GM12878 (cell line): ENCODE data around the gene FKBP4. TPM values are rescaled to one million over a fixed set of nuclear protein-coding genes. Genes with fewer than 3 reads are reported as not detected.

Experiments used
- ATAC-seq: fragments of 200-7000 bp; cut with Tn5 transposase; 3 replicates; pipeline ENCODE4 v1.9.1; 2020; ENCODE audit warnings: mild to moderate bottlenecking, moderate library complexity
- BruUV-seq: library from RNA; stranded (reverse); fragments of 400-500 nt; replicated peaks from 2 replicates; lab custom pipeline; 2021; lab: Mats Ljungman, UMichigan
- CTCF ChIA-PET: fragments of 300-600 bp; sonication (Branson Sonifier 250); formaldehyde crosslinking; extraction: SDS; loops from one replicate; lab custom pipeline; 2021; ENCODE audit warnings: inconsistent platforms; lab: Yijun Ruan, JAX
- POLR2A ChIA-PET: fragments of 350-600 bp; formaldehyde crosslinking; extraction: SDS; loops from one replicate; lab custom pipeline; 2021; ENCODE audit warnings: inconsistent platforms; lab: Charles Lee
- RAD21 ChIA-PET: fragments of 300-600 bp; sonication (Branson Sonifier 250); formaldehyde crosslinking; loops from one replicate; lab custom pipeline; 2023; ENCODE audit warnings: antibody characterized with exemption; ENCODE audit not compliant: unreplicated experiment; lab: Charles Lee
- SMC1A ChIA-PET: fragments of 300-600 bp; sonication (Branson Sonifier 250); formaldehyde crosslinking; loops from one replicate; lab custom pipeline; 2023; ENCODE audit not compliant: unreplicated experiment, uncharacterized antibody; lab: Charles Lee
- DNase-seq: peaks from one replicate; pipeline ENCODE4 v3.0.0-alpha.2; 2011; ENCODE audit warnings: low read depth, low spot score
- FAIRE-seq: peaks from 3 replicates; lab custom pipeline; 2011; peaks lifted over from hg19 to GRCh38; lab: Jason Lieb, UNC
- H2AFZ ChIP-seq: 2 replicates; pipeline ENCODE4 v1.6.0; 2011; ENCODE audit warnings: low read depth, low read length, control low read depth; ENCODE audit not compliant: control insufficient read depth
- H3K27ac ChIP-seq: 2 replicates; pipeline ENCODE4 v1.5.1; 2011; ENCODE audit warnings: control low read depth; ENCODE audit not compliant: control insufficient read depth, insufficient read depth
- H3K27me3 ChIP-seq, 2 experiments: replicated peaks in 1 of 2; 2 replicates each; pipeline versions ENCODE4 v1.6.0 to v1.6.1; 2011; ENCODE audit warnings: low read length in 1 of 2; ENCODE audit not compliant: control insufficient read depth in 2 of 2, insufficient read depth in 2 of 2
- H3K36me3 ChIP-seq, 2 experiments: 2 replicates each; pipeline ENCODE4 v1.5.1; 2011; ENCODE audit warnings: low read length in 1 of 2; ENCODE audit not compliant: control insufficient read depth in 2 of 2, insufficient read depth in 2 of 2
- H3K4me1 ChIP-seq: 2 replicates; pipeline ENCODE4 v1.6.1; 2011; ENCODE audit warnings: mild to moderate bottlenecking, low read length, moderate library complexity, mixed read lengths; ENCODE audit not compliant: control insufficient read depth, insufficient read depth
- H3K4me2 ChIP-seq: 2 replicates; pipeline ENCODE4 v1.6.0; 2011; ENCODE audit warnings: control low read depth; ENCODE audit not compliant: control insufficient read depth, insufficient read depth
- H3K4me3 ChIP-seq: fragments of 200-600 bp; sonication (generic); 2 replicates; pipeline ENCODE4 v1.5.1; 2016
- H3K79me2 ChIP-seq: 2 replicates; pipeline ENCODE4 v1.6.0; 2011; ENCODE audit warnings: low read length; ENCODE audit not compliant: control insufficient read depth, insufficient read depth
- H3K9ac ChIP-seq: 2 replicates; pipeline ENCODE4 v1.8.0; 2011; ENCODE audit warnings: low read length, control low read depth, mixed read lengths; ENCODE audit not compliant: control insufficient read depth, insufficient read depth
- H3K9me3 ChIP-seq: replicated peaks from 3 replicates; pipeline ENCODE4 v1.5.1; 2011; ENCODE audit warnings: mild to moderate bottlenecking, low read length; ENCODE audit not compliant: control insufficient read depth, insufficient read depth
- H4K20me1 ChIP-seq: 2 replicates; pipeline ENCODE4 v1.6.0; 2011; ENCODE audit not compliant: control insufficient read depth, insufficient read depth
- CREB1 ChIP-seq: IDR thresholded peaks from 2 replicates; pipeline ENCODE4 v1.6.1; 2012; ENCODE audit warnings: low read depth, mild to moderate bottlenecking, inconsistent platforms
- ESRRA ChIP-seq: IDR thresholded peaks from 2 replicates; pipeline ENCODE4 v1.6.1; 2012; ENCODE audit warnings: mild to moderate bottlenecking, low read length, improper control_type of control experiment
- EZH2 ChIP-seq: IDR thresholded peaks from 2 replicates; pipeline ENCODE4 v1.6.1; 2012; ENCODE audit warnings: low read depth, mild to moderate bottlenecking, control low read depth, inconsistent platforms, low read length, borderline replicate concordance; ENCODE audit not compliant: control insufficient read depth
- HDGF ChIP-seq: fragments of 450-650 bp; IDR thresholded peaks from 2 replicates; pipeline ENCODE4 v1.6.1; 2016; ENCODE audit warnings: antibody characterized with exemption
- IKZF2 ChIP-seq, 2 experiments: fragments of 450-650 bp; IDR thresholded peaks; 2 replicates each; pipeline ENCODE4 v1.6.1; 2017; ENCODE audit warnings: mild to moderate bottlenecking in 2 of 2, moderate library complexity in 2 of 2
- IRF4 ChIP-seq: IDR thresholded peaks from 2 replicates; pipeline ENCODE4 v1.6.1; 2011; ENCODE audit warnings: low read depth, low read length
- JUND ChIP-seq: IDR thresholded peaks from 2 replicates; pipeline ENCODE4 v1.6.1; 2012; ENCODE audit warnings: low read depth, mild to moderate bottlenecking, low read length, improper control_type of control experiment, moderate library complexity
- KLF5 ChIP-seq: fragments of 450-650 bp; IDR thresholded peaks from 2 replicates; pipeline ENCODE4 v1.6.1; 2014; ENCODE audit warnings: mild to moderate bottlenecking; ENCODE audit not compliant: partially characterized antibody
- MEF2A ChIP-seq: IDR thresholded peaks from 2 replicates; pipeline ENCODE4 v1.6.1; 2011; ENCODE audit warnings: low read depth, mild to moderate bottlenecking, low read length, moderate library complexity; ENCODE audit not compliant: insufficient read depth
- RAD21 ChIP-seq: IDR thresholded peaks from 2 replicates; pipeline ENCODE4 v1.6.1; 2011; ENCODE audit warnings: mild to moderate bottlenecking, low read depth, low read length, moderate library complexity; ENCODE audit not compliant: insufficient read depth
- RAD51 ChIP-seq: fragments of 450-650 bp; IDR thresholded peaks from 2 replicates; pipeline ENCODE4 v1.6.1; 2016; ENCODE audit warnings: moderate library complexity, mild to moderate bottlenecking, inconsistent platforms
- RB1 ChIP-seq: fragments of 450-650 bp; formaldehyde crosslinking; IDR thresholded peaks from 2 replicates; pipeline ENCODE4 v1.6.1; 2017; ENCODE audit warnings: mild to moderate bottlenecking, borderline replicate concordance
- ZNF274 ChIP-seq: IDR thresholded peaks from one replicate; pipeline ENCODE4 v1.8.0; 2011; ENCODE audit not compliant: insufficient read length, insufficient read depth
- WGBS: methylation state at CpG from one replicate; pipeline ENCODE4 v1.1.6; 2016; ENCODE audit warnings: low lambda C conversion rate; ENCODE audit not compliant: insufficient replicate concordance, insufficient coverage; ENCODE audit errors: missing lambda C conversion rate; 5-methylcytosine and 5-hydroxymethylcytosine counted together
- in situ Hi-C: fragments of 300-500 bp; cut with MboI; formaldehyde crosslinking; loops from 9 replicates; pipeline ENCODE4 v1.14.3; 2018; ENCODE audit warnings: mixed read lengths
- intact Hi-C: fragments of 100-400 bp; cut with micrococcal nuclease; formaldehyde crosslinking; loops from one replicate; pipeline ENCODE4 v1.14.2; 2022; ENCODE audit not compliant: unreplicated experiment
- polyA plus RNA-seq, 11 experiments: library from polyadenylated mRNA; depleted of rRNA in 4 of 11; unstranded in 6 of 11; stranded (reverse) in 5 of 11; fragments of >200 nt; fragmentation: Nextera tagmentation in 4 of 11; fragmentation: Illumina TruSeq in 1 of 11; extraction: Ambion mirVana in 4 of 11; extraction: Trizol in 1 of 11; gene quantifications; 1 replicate in 1 of 11; 2 replicates in 10 of 11; pipeline versions ENCODE4 v1.2.1 to v1.2.3, GENCODE V29; 2011 to 2016; ENCODE audit warnings: inconsistent platforms in 2 of 11, missing spikeins in 2 of 11, low read depth in 1 of 11
- total RNA-seq, 4 experiments: library from RNA; depleted of rRNA in 3 of 4; stranded (reverse); fragments of >200 nt in 3 of 4; fragmentation: Illumina TruSeq in 1 of 4; extraction: Trizol in 1 of 4; gene quantifications; 2 replicates each; pipeline versions ENCODE4 v1.2.1 to v1.2.3, GENCODE V29; 2013 to 2021
- TF ChIP-seq, protein P1 (sequence below): IDR thresholded peaks from 2 replicates; pipeline ENCODE4 v1.6.1; 2012; ENCODE audit warnings: low read length, inconsistent platforms
- TF ChIP-seq, protein P2 (sequence below): IDR thresholded peaks from 2 replicates; pipeline ENCODE4 v1.6.1; 2012; ENCODE audit warnings: mild to moderate bottlenecking, low read depth, low read length
- TF ChIP-seq, protein P3 (sequence below): IDR thresholded peaks from 2 replicates; pipeline ENCODE4 v1.6.1; 2012; ENCODE audit warnings: improper control_type of control experiment, low read depth, low read length; ENCODE audit not compliant: insufficient replicate concordance

FKBP4 gene
- total and polyA plus RNA-seq, 10 of the 15 experiments (the other 5 are each of a cell fraction or from before 2014, with no cell fraction given) = 8.9 to 90.0 (median 45.4) TPM

DNA sequence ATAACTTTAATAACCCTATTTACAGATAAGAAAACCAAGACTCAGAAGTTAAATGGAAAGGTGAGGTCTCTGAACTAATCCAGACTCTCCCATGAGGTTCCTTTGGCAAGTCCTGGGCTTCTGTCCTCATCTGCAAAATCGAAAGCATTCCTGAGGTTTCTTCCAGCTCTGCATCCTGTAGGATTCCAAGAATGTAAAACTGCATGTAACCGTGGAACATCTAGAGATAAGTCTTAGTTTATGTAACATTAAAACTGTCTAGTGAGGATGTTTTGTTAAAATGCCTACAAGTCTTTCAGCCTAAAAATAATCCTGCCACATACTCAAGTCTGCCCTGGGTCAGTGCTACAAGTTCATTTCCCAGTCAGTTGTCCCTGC is 10.4 kb downstream of the FKBP4 start:
- ChIA-PET POLR2A (interaction anchor here (0.9 kb wide), 1 partner anchor 10 kb away, joined by 3 read pairs; the partner anchor contains the start of gene FKBP4), SMC1A (no interaction called here), CTCF (interaction anchor here (1.2 kb wide), 1 partner anchor 122 kb away, joined by 3 read pairs; no protein-coding TSS in a partner anchor), RAD21 (no interaction called here)
- FAIRE-seq = no peak
- no peaks in the 10 kb centered on the region for H3K27me3 ChIP-seq
- BruUV-seq = no TSS peak
- peaks cover 19% of the 10 kb centered on the region in 2 experiments for H3K36me3 ChIP-seq
- H3K27ac ChIP-seq = no peak overlapping the region
- H3K9me3 ChIP-seq = no peaks in the 10 kb centered on the region
- peaks cover 14% of the 10 kb centered on the region for H3K4me1 ChIP-seq
- no peaks in the 10 kb centered on the region for H4K20me1 ChIP-seq
- H3K4me3 ChIP-seq = no peak overlapping the region
- in situ Hi-C loops = no loop called here
- 56% methylated on average over 2 of the region's 2 CpGs for WGBS
- H3K4me2 ChIP-seq = no peak overlapping the region
- no peak for DNase-seq
- no peak for ATAC-seq
- H2AFZ ChIP-seq = no peak overlapping the region
- no peak overlapping the region for H3K9ac ChIP-seq
- intact Hi-C loops = no loop called here
- no peaks in the 10 kb centered on the region for H3K79me2 ChIP-seq
- no peak for TF ChIP-seq RAD51
- TF ChIP-seq IKZF2 (IDR thresholded peaks at IDR 0.05) = no peak
- TF ChIP-seq KLF5 = no peak
- TF ChIP-seq RAD21 = no peak
- no peak for TF ChIP-seq HDGF
- TF ChIP-seq, protein P1, sequence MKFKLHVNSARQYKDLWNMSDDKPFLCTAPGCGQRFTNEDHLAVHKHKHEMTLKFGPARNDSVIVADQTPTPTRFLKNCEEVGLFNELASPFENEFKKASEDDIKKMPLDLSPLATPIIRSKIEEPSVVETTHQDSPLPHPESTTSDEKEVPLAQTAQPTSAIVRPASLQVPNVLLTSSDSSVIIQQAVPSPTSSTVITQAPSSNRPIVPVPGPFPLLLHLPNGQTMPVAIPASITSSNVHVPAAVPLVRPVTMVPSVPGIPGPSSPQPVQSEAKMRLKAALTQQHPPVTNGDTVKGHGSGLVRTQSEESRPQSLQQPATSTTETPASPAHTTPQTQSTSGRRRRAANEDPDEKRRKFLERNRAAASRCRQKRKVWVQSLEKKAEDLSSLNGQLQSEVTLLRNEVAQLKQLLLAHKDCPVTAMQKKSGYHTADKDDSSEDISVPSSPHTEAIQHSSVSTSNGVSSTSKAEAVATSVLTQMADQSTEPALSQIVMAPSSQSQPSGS = no peak
- no peak for TF ChIP-seq JUND
- no peak for TF ChIP-seq CREB1
- TF ChIP-seq, protein P2, sequence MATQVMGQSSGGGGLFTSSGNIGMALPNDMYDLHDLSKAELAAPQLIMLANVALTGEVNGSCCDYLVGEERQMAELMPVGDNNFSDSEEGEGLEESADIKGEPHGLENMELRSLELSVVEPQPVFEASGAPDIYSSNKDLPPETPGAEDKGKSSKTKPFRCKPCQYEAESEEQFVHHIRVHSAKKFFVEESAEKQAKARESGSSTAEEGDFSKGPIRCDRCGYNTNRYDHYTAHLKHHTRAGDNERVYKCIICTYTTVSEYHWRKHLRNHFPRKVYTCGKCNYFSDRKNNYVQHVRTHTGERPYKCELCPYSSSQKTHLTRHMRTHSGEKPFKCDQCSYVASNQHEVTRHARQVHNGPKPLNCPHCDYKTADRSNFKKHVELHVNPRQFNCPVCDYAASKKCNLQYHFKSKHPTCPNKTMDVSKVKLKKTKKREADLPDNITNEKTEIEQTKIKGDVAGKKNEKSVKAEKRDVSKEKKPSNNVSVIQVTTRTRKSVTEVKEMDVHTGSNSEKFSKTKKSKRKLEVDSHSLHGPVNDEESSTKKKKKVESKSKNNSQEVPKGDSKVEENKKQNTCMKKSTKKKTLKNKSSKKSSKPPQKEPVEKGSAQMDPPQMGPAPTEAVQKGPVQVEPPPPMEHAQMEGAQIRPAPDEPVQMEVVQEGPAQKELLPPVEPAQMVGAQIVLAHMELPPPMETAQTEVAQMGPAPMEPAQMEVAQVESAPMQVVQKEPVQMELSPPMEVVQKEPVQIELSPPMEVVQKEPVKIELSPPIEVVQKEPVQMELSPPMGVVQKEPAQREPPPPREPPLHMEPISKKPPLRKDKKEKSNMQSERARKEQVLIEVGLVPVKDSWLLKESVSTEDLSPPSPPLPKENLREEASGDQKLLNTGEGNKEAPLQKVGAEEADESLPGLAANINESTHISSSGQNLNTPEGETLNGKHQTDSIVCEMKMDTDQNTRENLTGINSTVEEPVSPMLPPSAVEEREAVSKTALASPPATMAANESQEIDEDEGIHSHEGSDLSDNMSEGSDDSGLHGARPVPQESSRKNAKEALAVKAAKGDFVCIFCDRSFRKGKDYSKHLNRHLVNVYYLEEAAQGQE = no peak
- TF ChIP-seq MEF2A = no peak
- TF ChIP-seq, protein P3, sequence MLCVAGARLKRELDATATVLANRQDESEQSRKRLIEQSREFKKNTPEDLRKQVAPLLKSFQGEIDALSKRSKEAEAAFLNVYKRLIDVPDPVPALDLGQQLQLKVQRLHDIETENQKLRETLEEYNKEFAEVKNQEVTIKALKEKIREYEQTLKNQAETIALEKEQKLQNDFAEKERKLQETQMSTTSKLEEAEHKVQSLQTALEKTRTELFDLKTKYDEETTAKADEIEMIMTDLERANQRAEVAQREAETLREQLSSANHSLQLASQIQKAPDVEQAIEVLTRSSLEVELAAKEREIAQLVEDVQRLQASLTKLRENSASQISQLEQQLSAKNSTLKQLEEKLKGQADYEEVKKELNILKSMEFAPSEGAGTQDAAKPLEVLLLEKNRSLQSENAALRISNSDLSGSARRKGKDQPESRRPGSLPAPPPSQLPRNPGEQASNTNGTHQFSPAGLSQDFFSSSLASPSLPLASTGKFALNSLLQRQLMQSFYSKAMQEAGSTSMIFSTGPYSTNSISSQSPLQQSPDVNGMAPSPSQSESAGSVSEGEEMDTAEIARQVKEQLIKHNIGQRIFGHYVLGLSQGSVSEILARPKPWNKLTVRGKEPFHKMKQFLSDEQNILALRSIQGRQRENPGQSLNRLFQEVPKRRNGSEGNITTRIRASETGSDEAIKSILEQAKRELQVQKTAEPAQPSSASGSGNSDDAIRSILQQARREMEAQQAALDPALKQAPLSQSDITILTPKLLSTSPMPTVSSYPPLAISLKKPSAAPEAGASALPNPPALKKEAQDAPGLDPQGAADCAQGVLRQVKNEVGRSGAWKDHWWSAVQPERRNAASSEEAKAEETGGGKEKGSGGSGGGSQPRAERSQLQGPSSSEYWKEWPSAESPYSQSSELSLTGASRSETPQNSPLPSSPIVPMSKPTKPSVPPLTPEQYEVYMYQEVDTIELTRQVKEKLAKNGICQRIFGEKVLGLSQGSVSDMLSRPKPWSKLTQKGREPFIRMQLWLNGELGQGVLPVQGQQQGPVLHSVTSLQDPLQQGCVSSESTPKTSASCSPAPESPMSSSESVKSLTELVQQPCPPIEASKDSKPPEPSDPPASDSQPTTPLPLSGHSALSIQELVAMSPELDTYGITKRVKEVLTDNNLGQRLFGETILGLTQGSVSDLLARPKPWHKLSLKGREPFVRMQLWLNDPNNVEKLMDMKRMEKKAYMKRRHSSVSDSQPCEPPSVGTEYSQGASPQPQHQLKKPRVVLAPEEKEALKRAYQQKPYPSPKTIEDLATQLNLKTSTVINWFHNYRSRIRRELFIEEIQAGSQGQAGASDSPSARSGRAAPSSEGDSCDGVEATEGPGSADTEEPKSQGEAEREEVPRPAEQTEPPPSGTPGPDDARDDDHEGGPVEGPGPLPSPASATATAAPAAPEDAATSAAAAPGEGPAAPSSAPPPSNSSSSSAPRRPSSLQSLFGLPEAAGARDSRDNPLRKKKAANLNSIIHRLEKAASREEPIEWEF = no peak
- no peak for TF ChIP-seq ZNF274
- no peak for TF ChIP-seq ESRRA
- TF ChIP-seq IRF4 = no peak
- no peak for TF ChIP-seq EZH2
- TF ChIP-seq RB1 = no peak
